Stomach (tissue), 4 donors: ENCODE data around the gene SLC39A13.

Experiments
- POLR2A ChIP-seq, 4 donors: fragments of 450-650 bp; IDR thresholded peaks; one replicate each; pipeline ENCODE4 v1.6.1; 2016; ENCODE audit warnings: antibody characterized with exemption in 4 of 4, control low read depth in 2 of 4, mild to moderate bottlenecking in 1 of 4, moderate library complexity in 1 of 4
- TF ChIP-seq, protein P1 (sequence below), 7 experiments: fragments of 450-650 bp in 4 of 7; fragments of 200-600 bp in 3 of 7; sonication (generic) in 3 of 7; IDR thresholded peaks; one replicate each; pipeline ENCODE4 v1.5.1; 2016 to 2019; ENCODE audit warnings: antibody characterized with exemption in 7 of 7, control low read depth in 2 of 7, mild to moderate bottlenecking in 1 of 7

DNA sequence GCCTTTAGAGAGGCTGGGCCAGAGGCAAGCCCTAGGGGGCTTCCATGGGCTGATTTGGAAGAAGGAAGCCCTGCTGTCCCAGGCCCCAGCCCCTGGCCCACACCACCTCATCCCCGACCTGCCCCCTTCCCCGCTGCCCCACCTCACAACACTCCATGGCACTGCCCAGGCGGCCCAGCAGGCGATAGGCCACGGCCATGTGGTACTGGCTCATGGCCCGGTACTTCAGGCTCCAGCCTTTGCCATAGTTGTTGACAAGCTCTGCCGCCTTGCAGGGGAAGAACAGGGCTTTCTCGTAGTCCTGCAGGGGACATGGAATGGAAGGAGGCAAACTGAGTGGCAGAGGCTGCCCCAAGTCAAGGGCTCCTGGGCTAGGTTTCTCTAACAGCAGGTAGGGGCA is 34.1 kb downstream of the SLC39A13 start:
- TF ChIP-seq POLR2A (IDR thresholded peaks at IDR 0.05), result no peak
- TF ChIP-seq, protein P1, sequence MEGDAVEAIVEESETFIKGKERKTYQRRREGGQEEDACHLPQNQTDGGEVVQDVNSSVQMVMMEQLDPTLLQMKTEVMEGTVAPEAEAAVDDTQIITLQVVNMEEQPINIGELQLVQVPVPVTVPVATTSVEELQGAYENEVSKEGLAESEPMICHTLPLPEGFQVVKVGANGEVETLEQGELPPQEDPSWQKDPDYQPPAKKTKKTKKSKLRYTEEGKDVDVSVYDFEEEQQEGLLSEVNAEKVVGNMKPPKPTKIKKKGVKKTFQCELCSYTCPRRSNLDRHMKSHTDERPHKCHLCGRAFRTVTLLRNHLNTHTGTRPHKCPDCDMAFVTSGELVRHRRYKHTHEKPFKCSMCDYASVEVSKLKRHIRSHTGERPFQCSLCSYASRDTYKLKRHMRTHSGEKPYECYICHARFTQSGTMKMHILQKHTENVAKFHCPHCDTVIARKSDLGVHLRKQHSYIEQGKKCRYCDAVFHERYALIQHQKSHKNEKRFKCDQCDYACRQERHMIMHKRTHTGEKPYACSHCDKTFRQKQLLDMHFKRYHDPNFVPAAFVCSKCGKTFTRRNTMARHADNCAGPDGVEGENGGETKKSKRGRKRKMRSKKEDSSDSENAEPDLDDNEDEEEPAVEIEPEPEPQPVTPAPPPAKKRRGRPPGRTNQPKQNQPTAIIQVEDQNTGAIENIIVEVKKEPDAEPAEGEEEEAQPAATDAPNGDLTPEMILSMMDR (IDR thresholded peaks at IDR 0.05), result no peak
